GM12865 (cell line): ENCODE data around the gene NKX1-2.

ENCODE experiments used
- DNase-seq: peaks from one replicate; pipeline ENCODE4 v3.0.0; 2010; ENCODE audit warnings: low read depth
- H3K4me3 ChIP-seq: 2 replicates; pipeline ENCODE4 v1.5.1; 2011; ENCODE audit warnings: mild to moderate bottlenecking, low read depth, low read length, control low read depth
- CTCF ChIP-seq: IDR thresholded peaks from 2 replicates; pipeline ENCODE4 v1.5.1; 2011; ENCODE audit warnings: low read length, control low read depth, low read depth, inconsistent platforms; ENCODE audit not compliant: insufficient read depth; ENCODE audit errors: missing control alignments

The NKX1-2 gene

GRCh38 chr10:124495162-124495561 is 45.3 kb upstream of the NKX1-2 start:
- no peak overlapping the region for H3K4me3 ChIP-seq
- TF ChIP-seq CTCF, result no peak

GRCh38 chr10:124494046-124494807 is 44.4 kb upstream of the NKX1-2 start:
- no peak overlapping the region for H3K4me3 ChIP-seq
- TF ChIP-seq CTCF, result no peak
- DNase-seq, result no peak

More at GRCh38 chr10:124495162-124495561, 45.3 kb upstream of the NKX1-2 start:
- DNase-seq, result no peak

GRCh38 chr10:124493214-124493882 is 43.5 kb upstream of the NKX1-2 start:
- no peak for DNase-seq
- no peak overlapping the region for H3K4me3 ChIP-seq
- no peak for TF ChIP-seq CTCF

- no peak overlapping the region for H3K4me3 ChIP-seq
- TF ChIP-seq CTCF, result no peak
- DNase-seq, result no peak
Observed at GRCh38 chr10:124492266-124492665, 42.4 kb upstream of the NKX1-2 start.

- no peak for TF ChIP-seq CTCF
- no peak for DNase-seq
- no peak overlapping the region for H3K4me3 ChIP-seq
Observed at GRCh38 chr10:124491105-124491504, 41.3 kb upstream of the NKX1-2 start.

GRCh38 chr10:124486635-124487034 is 36.8 kb upstream of the NKX1-2 start:
- no peak overlapping the region for H3K4me3 ChIP-seq
- DNase-seq, result no peak
- no peak for TF ChIP-seq CTCF
